Fibroblast of skin of abdomen (primary cell): ENCODE data around the gene CELA1.
"Not testable (repeated sequence)": the region's sequence is repeated elsewhere in the genome, so short reads cannot be mapped to it uniquely, and the experiment has no call there.

Experiments
- DNase-seq: peaks from one replicate; pipeline ENCODE4 v3.0.0-alpha.2; 2013

Gene CELA1

DNA sequence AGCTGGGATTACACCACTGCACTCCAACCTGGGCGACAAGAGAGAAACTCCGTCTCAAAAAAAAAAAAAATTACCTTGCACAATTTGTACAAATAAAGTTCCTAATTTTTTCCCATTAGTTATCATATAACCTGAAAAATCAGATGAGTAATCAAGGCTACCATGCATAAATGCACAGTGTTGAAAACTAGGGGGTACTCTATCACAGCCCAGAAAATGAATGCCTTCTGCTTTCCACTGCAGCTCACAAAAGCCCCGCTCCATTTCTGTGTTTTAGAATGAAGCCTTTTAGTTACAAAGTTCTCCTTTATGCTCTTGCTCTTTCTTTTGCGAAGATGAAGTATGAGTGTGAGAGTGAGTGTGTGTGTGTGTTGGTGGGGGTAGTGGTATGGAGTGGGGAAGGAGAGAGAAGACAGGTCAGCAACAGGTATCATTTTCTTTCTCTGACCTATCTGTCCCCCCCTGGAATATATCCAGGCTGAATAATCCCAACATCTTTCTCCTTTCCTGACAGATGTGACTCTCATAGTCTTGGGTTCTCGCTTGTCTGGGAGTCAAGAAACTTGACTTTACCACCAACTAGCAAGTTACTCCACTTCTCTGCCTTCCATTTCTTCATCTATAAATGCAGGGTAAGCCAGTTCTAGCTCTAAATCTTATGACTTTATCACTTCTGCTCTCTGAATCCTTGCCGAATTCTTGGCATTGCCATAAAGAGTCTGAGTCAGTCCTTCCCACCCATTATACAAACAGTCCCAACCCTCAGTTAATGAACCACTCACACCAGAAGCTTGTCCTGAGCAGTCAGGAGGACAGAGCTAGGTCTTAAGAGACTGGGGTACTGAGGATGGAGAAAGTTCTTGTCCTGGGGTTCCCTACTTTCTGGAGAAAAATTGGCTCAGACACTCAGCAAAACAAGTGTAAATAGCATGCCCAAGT, 38.6 kb downstream of the CELA1 start:
- peak; percentile 77 for DNase-seq

DNA sequence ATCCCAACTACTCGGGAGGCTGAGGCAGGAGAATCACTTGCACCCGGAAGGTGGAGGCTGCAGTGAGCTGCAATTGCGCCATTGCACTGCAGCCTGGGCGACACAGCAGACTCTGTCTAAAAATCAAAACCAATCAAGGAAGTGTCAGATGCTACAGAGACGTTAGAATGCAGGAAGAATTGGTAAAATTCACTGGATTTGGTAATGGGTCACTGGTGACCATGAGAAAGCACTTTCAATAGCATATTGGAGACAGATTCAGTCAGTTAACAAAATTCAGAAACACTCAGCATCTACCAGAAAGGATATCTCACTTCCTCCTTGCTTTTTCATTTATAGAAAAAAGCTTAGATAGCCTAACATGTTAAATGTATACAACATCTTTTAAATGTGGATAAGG, 40.0 kb downstream of the CELA1 start:
- no peak for DNase-seq

DNA sequence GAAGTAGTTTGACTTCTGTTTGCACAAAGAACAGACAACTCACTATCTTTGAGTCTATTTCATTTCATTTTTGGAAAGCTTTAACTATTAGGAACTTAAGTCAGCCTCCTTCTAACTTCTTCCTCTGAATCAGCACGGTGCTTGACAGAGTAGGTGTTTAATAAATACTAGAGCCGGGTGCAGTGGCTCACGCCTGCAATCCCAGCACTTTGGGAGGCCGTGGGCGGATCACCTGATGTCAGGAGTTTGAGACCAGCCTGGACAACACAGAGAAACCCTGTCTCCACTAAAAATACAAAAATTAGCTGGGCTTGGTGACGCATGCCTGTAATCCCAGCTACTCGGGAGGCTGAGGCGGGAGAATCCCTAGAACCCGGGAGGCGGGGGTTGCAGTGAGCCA, 45.7 kb downstream of the CELA1 start:
- DNase-seq: not testable (repeated sequence)

DNA sequence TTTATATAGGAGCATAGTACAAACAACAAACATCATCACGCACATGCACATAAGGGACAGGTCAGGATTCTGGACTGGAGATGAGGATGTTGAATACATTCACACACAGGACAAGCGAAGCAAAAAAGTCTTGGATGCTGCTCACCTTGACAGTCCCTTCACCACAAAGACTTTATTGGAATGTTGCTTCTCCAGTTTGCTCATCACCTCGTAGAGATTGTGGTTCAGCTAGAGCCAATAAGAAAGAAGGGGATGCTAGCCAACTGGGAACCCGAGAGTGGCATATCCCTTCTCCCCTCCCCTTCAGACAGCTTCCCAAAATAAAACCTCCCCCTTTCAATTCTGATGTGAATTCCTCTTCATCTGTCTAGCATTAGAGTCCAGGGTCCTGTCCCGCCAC, 50.8 kb downstream of the CELA1 start:
- DNase-seq: no peak

DNA sequence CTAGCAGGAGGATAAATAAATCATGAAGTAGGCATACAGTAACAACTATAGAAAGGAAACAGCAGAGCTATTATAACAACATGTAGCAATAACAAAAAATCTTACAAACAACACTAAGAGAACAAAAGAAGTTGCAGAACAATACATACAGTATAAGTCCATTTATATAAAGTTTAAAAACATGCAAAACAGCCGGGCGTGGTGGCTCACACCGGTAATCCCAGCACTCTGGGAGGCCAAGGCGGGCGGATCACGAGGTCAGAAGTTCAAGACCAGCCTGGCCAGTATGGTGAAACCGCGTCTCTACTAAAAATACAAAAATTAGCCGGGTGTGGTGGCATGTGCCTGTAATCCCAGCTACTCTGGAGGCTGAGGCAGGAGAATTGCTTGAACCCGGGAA, 52.4 kb downstream of the CELA1 start:
- DNase-seq: not testable (repeated sequence)

DNA sequence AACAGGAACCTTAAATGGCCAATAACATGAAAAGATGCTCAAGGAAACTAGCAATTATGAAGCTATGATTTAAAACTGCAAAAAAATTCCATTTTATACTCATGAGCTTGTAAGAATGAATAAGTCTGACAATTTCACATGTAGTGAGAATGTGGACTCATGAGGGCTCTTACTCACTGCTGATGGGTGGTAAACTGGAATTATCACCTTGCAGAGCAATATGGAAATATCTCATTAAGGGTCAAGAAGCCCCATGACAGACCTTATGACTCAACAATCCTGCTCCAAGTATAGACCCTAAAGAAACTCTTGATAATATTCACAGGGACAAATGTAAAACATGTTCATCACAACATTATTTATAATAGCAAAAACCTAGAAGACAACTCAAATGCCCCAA, 52.8 kb downstream of the CELA1 start:
- DNase-seq: peak; percentile 8

DNA sequence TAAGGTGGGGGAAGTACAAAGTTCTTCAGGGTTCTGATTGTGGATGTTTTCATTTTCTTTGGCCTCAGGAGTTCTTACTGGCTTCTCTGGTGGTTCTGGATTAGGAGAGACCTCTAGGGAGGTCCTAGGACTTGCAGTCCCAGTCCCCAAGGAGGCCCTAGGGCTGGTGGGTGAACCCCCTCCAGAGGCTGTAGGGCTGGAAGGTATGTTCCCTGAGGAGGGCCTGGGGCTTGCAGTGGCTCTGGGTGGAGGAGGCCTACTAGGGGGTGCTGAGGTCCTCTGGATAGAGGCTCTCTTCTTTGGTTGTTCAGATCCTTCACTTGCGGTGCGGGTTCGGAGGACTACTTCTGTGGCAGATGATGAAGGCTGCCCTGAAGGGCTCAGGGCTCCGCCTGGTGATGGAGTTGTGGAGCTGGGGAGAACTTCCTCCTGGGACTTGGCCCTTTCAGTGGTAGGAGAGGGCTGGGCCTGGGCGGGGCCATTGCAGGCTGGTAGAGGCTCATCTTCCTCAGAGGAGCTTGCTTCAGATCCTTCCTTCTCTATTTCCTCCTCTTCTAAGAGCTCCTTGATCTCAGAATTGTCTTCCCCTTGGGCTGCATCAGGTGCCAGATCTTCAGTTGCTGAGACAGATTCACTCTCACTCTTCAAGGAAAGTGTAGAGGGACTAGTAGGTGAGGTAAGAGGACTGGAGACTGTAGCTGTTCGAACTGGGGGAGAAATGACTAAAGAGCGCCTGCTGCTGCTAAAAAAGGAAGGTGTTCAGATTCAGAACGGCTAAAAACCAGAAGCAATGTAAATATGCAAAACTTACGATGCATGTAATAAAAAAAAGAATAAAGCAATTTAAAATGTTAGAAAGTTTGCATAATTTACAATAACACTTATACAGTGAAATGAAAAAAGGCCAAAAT, 54.6 kb downstream of the CELA1 start:
- DNase-seq: not testable (repeated sequence)

DNA sequence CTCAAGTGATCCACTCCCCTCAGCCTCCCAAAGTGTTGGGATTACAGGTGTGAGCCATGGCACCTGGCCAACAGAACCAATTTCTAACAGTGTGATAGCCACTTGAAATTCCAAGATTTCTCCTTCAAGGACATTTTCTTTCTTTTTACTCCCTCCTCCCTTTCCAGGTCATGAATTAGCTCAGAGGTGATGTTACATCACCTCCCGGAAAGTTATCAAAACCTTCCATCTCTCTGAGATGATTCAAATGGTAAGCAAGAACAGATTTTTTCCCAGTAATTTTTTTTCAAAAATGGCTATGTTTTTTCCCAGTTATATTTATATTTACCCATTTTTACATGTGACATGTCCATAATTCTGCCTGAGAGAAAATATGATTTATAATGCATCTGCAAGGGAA, 60.6 kb downstream of the CELA1 start:
- no peak for DNase-seq

DNA sequence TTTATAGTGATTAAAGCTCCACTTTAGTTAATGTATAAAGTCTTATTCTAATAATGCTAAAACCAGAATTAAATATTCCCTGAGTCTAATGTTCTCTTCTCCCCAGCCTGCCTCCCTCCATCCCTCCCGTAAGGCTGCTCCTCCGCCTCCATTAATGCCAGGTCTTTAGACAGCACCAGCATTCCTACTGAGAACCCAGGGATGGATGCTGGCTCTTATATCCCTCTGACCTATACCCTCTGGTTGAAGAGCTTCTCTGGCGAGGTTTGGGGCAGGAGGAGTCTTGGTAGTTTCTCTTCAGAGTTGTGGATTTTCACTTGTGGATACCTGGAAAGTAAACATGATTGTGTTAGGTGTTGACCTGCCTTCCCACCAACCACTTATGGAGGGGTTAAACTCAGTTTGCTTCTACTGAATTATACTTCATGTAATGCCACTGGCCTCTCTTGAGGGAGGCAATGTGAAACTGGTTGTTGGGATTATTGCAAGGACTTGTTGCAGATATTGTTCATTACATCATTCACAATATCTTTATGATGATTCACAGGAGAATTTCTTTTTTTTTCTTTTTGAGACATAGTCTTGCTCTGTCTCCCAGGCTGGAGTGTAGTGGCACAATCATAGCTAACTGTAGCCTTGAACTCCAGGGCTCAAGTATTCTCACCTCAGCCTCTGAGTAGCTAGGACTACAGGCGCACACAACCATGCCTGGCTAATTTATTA, 65.1 kb downstream of the CELA1 start:
- peak; percentile 65 for DNase-seq
